WERI-Rb-1 (cell line): Measurements from ENCODE around the gene SCTR.

Experiments
- DNase-seq: peaks from one replicate; pipeline ENCODE4 v3.0.0-alpha.2; 2020
- H3K27ac ChIP-seq: fragments of 250-450 bp; sonication (Bioruptor Pico); 2 replicates; pipeline ENCODE4 v1.5.1; 2020; ENCODE audit warnings: mild to moderate bottlenecking, moderate library complexity
- H3K27me3 ChIP-seq: fragments of 250-450 bp; sonication (Bioruptor Pico); 2 replicates; pipeline ENCODE4 v1.5.1; 2021; ENCODE audit warnings: mild to moderate bottlenecking, low read depth, moderate library complexity; ENCODE audit not compliant: insufficient read depth, severe bottlenecking
- H3K36me3 ChIP-seq: fragments of 250-450 bp; sonication (Bioruptor Pico); 2 replicates; pipeline ENCODE4 v1.5.1; 2020; ENCODE audit warnings: mild to moderate bottlenecking, moderate library complexity
- H3K4me3 ChIP-seq: 2 replicates; pipeline ENCODE4 v1.5.1; 2011; ENCODE audit warnings: low read depth, mild to moderate bottlenecking, control low read depth, low read length
- H3K9me3 ChIP-seq: fragments of 250-450 bp; sonication (Bioruptor Pico); 2 replicates; pipeline ENCODE4 v1.5.1; 2021; ENCODE audit warnings: mild to moderate bottlenecking, moderate library complexity; ENCODE audit not compliant: severe bottlenecking
- CTCF ChIP-seq: IDR thresholded peaks from 2 replicates; pipeline ENCODE4 v1.5.1; 2011; ENCODE audit warnings: low read depth, mild to moderate bottlenecking, control low read depth, inconsistent platforms, low read length

The SCTR gene

GRCh38 chr2:119451336-119452050, 72.8 kb downstream of the SCTR start:
- DNase-seq: no peak
- no peak for TF ChIP-seq CTCF
- no peak overlapping the region for H3K27ac ChIP-seq
- H3K36me3 ChIP-seq: no peaks in the 10 kb centered on the region
- no peaks in the 10 kb centered on the region for H3K27me3 ChIP-seq
- no peak overlapping the region for H3K4me3 ChIP-seq
- H3K9me3 ChIP-seq: no peaks in the 10 kb centered on the region

GRCh38 chr2:119449521-119449920, 74.8 kb downstream of the SCTR start:
- TF ChIP-seq CTCF: no peak
- no peak overlapping the region for H3K4me3 ChIP-seq
- H3K27me3 ChIP-seq: no peaks in the 10 kb centered on the region
- H3K9me3 ChIP-seq: no peaks in the 10 kb centered on the region
- DNase-seq: no peak
- H3K36me3 ChIP-seq: no peaks in the 10 kb centered on the region
- H3K27ac ChIP-seq: no peak overlapping the region

- no peak for TF ChIP-seq CTCF
- H3K4me3 ChIP-seq: no peak overlapping the region
- no peaks in the 10 kb centered on the region for H3K9me3 ChIP-seq
- H3K27ac ChIP-seq: no peak overlapping the region
- H3K27me3 ChIP-seq: no peaks in the 10 kb centered on the region
- DNase-seq: no peak
- H3K36me3 ChIP-seq: no peaks in the 10 kb centered on the region
Measured at GRCh38 chr2:119448427-119449141, 75.7 kb downstream of the SCTR start.

- H3K36me3 ChIP-seq: no peaks in the 10 kb centered on the region
- H3K9me3 ChIP-seq: no peaks in the 10 kb centered on the region
- no peak for DNase-seq
- TF ChIP-seq CTCF: no peak
- H3K4me3 ChIP-seq: no peak overlapping the region
- H3K27ac ChIP-seq: no peak overlapping the region
- no peaks in the 10 kb centered on the region for H3K27me3 ChIP-seq
Measured at GRCh38 chr2:119446037-119446436, 78.2 kb downstream of the SCTR start.

- H3K27me3 ChIP-seq: no peaks in the 10 kb centered on the region
- H3K36me3 ChIP-seq: no peaks in the 10 kb centered on the region
- no peaks in the 10 kb centered on the region for H3K9me3 ChIP-seq
- TF ChIP-seq CTCF: no peak
- H3K4me3 ChIP-seq: no peak overlapping the region
- no peak for DNase-seq
- H3K27ac ChIP-seq: no peak overlapping the region
Measured at GRCh38 chr2:119442850-119443249, 81.4 kb downstream of the SCTR start.
